Uterus (tissue), 2 donors: ENCODE measurements around the gene CACNB1.

Experiments used
- POLR2A ChIP-seq, 2 donors: fragments of 450-650 bp; IDR thresholded peaks; one replicate each; pipeline ENCODE4 v1.6.1; 2016; ENCODE audit warnings: antibody characterized with exemption in 2 of 2, mild to moderate bottlenecking in 1 of 2, moderate library complexity in 1 of 2
- TF ChIP-seq, protein P1 (sequence below), 4 experiments: fragments of 200-600 bp in 2 of 4; fragments of 450-650 bp in 2 of 4; sonication (generic) in 2 of 4; IDR thresholded peaks; one replicate each; pipeline ENCODE4 v1.5.1; 2016 to 2019; ENCODE audit warnings: antibody characterized with exemption in 4 of 4, mild to moderate bottlenecking in 2 of 4, moderate library complexity in 1 of 4

DNA sequence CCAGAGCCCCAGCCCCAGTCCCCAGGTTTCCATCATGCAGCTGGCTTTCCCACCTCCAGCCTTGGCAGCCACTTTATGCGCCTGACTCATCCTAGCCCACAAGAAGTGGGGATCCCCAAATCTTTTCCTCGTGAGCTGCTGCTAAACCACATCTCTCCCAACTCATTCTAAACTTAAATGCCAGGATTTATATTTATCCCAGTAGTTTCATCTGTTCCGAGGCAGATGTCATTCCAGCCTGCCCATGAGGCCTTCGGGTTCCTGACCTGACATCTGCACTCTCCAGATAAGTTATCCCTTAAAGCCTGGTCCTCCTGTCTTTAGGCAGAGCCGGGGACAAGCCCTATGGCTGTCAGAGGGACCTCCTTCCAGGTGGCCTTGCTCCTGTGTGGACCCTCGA, 62.6 kb downstream of the CACNB1 start:
- TF ChIP-seq, protein P1, sequence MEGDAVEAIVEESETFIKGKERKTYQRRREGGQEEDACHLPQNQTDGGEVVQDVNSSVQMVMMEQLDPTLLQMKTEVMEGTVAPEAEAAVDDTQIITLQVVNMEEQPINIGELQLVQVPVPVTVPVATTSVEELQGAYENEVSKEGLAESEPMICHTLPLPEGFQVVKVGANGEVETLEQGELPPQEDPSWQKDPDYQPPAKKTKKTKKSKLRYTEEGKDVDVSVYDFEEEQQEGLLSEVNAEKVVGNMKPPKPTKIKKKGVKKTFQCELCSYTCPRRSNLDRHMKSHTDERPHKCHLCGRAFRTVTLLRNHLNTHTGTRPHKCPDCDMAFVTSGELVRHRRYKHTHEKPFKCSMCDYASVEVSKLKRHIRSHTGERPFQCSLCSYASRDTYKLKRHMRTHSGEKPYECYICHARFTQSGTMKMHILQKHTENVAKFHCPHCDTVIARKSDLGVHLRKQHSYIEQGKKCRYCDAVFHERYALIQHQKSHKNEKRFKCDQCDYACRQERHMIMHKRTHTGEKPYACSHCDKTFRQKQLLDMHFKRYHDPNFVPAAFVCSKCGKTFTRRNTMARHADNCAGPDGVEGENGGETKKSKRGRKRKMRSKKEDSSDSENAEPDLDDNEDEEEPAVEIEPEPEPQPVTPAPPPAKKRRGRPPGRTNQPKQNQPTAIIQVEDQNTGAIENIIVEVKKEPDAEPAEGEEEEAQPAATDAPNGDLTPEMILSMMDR (IDR thresholded peaks at IDR 0.05): no peak
- no peak for TF ChIP-seq POLR2A (IDR thresholded peaks at IDR 0.05)
